HG03066 (cell line): ENCODE measurements around the gene CLK4.

Experiments used
- ATAC-seq: cut with Tn5 transposase; IDR thresholded peaks from one replicate; pipeline ENCODE4 v1.9.1; 2021; ENCODE audit warnings: low read depth; ENCODE audit not compliant: unreplicated experiment

The CLK4 gene

GRCh38 chr5:178560911-178561310, 65.9 kb downstream of the CLK4 start:
- ATAC-seq, result no peak

DNA sequence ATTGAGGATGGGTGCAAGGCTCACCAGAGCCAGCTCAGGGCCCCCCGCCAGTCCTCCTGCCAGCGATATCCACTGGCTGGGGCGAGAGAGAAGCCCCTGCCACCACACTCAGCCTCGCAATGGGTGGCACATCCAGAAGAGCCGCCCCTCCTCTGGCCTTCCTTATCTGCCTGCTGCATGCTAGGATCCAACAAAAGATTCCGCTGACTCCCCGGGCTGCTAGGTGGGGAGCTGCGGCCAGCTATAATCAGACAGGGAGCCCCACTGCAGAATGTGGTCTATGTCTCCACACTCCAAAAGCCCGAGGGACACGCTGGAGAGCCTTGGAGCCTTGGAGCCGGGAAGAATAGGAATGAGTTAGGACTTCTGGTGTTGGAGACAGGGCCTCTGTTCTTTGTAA, 69.4 kb downstream of the CLK4 start:
- no peak for ATAC-seq

DNA sequence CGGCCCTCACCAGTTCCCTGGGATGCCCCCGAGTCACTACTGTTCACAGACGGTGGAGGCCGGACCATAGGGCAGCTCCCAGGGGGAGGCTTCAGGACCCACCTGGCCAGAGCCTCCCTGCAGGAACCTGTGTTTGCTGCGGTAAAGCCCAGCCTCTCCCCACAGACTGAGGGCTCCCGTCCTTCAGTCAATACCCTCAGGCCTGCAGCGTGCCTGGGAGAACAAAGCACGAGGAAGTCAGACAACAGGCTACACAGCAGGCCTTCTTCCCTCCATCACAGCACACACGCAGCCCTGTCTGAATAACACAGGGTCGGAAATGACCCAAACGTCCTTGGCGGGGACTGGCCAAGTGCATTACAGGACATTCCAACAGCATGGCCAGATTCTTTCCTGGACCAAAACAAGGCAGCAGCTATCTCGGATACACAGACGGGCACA, 71.1 kb downstream of the CLK4 start:
- no peak for ATAC-seq

GRCh38 chr5:178555005-178555404, 71.8 kb downstream of the CLK4 start:
- ATAC-seq, result no peak

DNA sequence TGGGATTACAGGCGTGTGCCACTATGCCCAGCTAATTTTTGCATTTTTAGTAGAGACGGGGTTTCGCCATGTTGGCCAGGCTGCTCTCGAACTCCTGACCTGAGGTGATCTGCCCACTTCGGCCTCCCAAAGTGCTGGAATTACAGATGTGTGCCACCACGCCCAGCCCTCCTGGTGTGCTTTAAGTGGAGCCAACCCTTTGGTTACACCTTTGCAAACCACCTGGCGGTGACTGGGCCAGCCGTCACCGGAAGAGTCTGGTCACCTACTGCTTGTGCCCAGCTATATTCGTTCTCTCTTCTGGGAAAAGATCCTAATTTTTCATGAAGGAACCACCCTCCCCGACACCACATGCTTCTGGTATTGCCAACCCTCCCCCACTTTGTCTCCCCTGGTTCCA, 72.5 kb downstream of the CLK4 start:
- no peak for ATAC-seq

- ATAC-seq, result no peak
These were observed 73.3 kb downstream of the CLK4 start for GRCh38 chr5:178553517-178553916.
